DMS53 (cell line): ENCODE results near the gene TTC32.

ENCODE experiments used
- DNase-seq: peaks from one replicate; lab custom pipeline; 2025; lab: John Stamatoyannopoulos, UW

Gene TTC32

DNA sequence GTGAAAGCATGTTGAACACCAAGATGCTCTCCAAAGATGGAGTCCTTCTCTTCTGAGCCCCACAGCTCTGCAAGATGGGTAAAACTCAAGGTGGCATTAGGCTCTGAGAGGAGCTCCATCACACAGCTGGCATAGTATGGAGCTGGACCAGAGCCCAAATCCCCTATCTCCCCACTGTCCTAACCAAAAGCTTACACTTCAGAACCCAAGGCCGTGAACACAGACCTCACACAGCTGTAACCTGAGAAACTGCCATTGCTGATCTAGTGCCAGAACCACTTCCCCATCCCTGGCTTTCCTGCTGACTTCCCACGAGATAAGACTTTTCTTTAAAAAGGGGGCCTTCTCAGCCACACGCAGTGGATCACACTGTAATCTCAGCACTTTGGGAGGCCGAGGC is 25.0 kb downstream of the TTC32 start:
- DNase-seq = no peak

DNA sequence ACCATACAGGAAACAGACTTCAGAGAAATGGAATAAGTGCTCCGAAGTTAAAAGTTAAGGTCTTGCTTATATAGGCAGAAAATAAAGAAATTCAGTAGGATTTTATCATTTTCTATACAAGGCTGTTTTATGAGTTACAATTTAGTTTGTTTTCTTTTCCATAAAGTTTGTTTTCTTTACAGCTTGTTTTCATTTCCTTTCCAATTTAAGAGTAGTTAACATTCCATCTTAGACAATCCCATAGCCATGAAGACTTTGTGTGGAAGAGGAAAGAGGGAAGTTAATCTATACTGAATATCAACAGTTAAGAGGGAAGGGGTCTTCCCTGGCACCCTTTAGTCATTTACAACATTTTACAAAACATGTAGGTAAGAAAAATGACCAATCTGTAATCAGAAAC is 26.5 kb downstream of the TTC32 start:
- no peak for DNase-seq

DNA sequence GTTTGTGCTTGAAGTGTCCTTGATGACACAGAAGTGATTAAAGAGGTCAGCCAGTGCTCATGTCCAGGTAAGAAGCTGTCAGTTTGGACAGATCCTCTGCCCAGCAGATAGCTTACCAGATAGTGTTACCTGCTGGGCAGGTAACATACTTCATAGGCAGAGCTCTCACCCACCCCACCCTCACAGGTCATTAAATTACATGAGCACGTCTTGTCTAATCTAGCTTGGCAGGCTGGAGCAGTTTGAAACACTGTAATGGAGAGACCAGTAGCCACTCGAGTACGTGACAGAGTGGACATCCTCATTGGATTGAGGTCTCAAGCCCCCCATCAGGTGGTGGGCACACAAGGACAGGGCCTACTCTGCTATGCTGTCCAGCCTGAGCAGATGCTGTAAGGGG is 27.1 kb downstream of the TTC32 start:
- DNase-seq = no peak

DNA sequence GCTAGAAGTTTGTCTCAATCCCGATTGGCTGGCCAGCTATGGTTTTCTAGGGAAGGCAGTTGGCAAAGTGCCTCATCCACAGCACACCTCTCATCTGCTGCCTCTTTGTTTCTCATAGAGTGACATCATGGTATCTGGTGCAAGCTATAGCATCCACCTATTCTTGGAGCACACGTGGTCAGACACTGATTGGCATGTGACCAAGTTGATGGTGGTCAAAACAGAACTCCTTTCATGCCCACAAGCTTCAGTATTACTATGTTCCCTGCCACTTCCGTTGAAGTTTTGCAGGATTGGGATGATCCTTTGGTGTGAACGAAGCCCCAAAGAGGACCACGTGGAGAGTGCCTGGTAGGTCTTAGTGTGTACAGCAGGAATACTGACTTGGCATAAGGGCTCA is 28.8 kb downstream of the TTC32 start:
- no peak for DNase-seq

DNA sequence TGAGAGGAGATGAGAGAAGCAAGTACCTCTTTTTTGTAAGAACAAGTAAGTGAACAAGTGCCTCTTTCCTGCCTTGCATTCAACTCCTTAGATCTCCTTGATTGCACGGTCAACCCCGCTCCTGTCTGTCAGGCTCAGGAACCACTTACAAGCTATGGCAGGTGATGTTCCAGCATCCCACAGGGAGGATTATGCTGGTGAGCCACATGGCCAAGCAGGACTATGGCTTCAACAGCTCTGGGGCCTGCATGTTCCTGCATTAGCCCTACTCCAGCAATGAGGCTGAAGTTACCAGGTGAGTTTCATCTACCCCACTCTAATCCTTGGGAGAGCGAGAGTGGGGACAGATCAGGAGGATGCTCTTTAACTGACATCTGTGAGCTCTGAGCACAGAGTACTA is 29.5 kb downstream of the TTC32 start:
- DNase-seq = no peak

DNA sequence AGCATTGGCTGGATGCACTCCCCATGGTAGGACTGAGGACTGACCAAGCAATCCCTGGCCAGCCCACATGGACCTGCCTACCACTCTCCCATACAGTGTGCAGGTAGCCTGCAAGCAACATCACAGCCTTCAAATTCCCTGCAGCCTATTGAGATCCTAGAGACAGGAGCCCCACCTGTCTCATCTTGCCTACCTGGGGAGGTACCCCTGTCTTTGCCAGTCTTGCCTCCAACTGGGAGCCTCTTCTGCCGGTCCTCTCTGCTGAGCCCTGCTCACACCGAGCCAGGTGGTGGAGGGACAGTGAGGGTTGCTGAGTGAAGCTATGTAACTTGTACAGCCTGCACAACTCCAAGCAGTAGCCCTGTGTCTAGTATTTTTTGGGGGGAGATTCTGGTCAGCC is 29.9 kb downstream of the TTC32 start:
- DNase-seq = no peak

DNA sequence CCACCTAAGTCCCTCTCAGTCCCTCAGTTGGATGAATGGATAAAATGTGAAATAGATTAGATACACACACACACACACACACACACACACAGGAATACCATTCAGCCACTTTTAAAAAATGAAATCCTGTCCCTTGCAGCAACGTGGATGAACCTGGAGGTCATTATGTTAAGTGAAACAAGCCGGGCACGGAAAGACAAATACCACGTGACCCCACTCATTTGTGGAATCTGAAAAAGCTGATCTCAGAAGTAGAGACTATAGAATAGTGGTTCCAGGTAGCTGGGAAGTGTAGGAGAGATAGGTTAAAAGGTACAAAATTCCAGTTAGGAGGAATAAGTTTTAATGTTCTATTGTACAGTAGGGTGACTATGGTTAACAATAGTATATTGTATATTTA is 31.0 kb downstream of the TTC32 start:
- DNase-seq = no peak

DNA sequence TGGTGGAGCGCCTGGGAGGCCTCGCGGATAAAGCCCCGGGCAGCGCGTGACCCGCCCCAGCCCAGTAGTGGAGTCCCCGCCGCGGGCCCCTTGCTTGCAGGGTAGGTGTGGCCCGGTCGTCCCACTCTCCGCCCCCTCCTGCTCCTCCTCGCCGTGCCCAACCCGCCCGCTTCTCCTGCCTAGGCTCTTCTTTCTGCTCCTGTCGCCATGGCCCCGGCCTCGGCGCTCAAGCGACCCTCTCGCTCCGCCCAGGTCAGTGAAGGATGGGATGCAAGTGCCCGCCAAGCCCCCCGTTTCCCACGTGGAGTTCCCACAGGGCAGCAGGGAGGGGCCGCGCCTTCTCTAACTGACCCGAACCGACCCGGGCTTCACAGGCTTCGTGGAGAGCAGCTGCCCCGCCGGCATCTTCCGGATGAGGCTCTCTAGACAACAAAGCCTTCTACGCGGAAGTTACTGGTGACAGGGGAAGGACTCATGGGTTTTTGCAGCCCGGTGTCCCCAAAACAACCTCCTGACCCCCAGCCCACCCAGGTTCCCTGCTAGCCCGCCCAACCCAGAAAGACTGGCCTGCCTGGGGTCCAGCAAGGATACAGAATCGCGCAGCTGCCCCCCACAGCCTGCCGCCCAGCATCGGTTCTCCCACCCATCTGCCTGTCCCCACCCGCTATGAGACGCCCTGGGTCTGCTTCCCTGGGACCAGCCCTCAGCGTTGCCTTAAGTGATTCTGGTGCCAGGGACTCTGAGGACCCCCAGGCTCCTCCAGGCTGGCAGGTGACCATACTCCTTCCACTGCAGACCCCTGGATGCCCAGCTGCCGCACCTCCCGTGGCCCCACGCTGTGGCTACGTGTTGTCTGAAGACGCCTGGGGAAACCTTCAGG is 32.8 kb downstream of the TTC32 start:
- DNase-seq = peak; percentile 91

DNA sequence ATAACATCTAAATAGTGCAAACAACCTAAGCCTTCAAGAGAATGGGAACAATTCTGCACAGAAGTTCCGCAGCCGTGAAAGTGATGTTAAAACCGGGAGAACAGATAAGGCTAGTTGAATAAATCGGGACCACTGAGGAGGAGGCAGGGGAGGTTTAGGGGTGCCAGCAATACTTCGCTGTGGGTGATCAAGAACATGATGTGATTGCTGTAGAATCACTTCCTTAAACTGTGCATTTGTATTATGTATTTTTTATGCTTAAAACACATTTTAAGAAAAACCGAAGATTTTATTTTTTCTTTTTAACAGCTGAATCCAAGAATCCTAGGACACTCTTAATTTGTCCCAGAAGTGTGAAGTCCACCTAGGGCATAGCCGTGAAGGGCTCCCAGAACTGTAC is 33.6 kb downstream of the TTC32 start:
- no peak for DNase-seq

DNA sequence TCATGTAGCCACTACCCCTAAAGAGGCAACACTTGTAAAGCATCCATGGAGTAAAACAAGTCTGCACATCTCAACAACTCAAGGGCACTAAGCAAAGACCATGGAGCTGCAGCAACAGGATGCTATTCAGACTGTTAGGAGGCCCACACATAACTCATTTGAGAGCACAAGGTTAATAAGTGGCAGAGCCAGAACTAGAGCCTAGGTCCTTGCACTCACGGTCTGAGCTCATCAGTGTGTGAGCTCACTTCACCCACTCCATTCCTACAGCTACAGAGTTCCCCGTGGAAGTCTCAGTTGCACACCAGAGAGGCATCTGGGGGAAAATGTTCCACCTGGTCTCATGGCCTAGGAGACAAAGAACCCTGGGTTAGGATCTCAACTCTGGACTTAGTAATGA is 35.0 kb downstream of the TTC32 start:
- DNase-seq = no peak

DNA sequence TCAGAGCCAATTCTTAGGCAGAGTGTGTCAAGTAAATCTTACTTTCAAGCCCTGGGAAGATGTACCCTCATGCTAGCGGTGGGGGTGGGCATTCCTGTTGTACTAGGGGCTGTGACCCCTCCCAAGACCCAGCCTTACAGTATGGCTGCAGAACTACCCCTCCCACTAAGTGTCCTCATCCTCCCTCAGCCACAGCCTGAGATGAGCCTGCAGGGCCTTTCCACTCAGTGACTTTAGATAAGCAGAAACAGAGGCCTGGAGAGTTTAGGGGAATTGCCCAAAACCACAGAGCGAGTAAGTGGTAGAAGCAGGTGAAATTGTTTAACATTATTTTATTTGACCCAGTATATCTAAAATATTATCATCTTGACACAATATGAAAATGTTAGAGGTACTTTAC is 36.6 kb downstream of the TTC32 start:
- no peak for DNase-seq

DNA sequence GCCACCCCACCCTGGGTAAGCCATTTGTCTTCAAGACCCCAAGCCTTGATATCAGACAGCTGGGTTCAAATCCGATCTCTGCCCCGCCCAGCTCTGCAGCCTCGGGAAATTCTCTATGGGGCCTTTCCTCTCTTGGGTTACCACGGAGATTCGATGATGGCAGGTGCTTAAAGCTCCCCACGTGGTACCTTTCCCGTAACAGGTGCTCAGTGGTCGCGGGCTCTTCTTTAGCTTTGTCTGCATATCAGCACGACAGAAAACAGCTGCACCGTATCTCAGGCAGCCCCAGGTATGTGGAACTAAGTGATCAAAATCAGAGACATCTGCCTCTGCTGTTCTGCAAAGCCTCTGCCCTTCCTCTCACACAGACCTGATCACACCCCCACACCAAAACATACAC is 37.4 kb downstream of the TTC32 start:
- DNase-seq = peak; percentile 48

DNA sequence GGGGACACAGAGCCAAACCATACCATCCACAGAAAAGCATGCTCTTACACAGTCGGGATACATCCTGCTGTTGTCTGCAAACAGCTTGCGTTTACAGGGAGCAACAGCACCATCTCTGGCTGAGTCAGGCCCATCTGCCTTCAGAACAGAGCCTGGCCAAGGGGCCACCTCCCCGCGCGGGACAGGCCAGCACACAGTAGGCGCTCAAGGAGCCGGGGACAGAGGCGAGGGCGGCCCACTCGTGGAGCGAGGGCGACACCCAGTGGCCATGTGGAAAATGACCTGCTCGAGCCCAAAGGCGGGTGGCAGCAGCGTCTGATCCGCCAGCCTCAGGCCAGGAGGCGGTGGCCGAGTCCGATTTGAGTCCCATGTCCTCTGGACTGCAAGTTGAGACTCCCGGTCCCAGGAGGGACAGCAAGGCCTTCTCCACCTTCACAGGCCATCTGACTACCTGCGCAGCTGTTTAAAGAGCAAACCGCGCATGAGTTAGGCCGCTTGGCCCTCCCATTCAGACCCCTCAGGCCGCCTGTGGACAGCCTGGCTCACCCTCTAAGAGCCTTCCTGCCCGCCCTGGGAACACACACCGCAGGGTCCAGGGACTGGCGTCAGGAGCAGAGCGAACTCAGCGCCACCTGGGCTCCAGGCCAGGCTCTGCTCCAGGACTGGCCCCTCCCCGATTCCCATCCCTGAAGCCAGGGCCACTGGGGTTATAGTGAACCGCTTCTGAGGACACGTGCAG is 38.3 kb downstream of the TTC32 start:
- DNase-seq = peak; percentile 85

DNA sequence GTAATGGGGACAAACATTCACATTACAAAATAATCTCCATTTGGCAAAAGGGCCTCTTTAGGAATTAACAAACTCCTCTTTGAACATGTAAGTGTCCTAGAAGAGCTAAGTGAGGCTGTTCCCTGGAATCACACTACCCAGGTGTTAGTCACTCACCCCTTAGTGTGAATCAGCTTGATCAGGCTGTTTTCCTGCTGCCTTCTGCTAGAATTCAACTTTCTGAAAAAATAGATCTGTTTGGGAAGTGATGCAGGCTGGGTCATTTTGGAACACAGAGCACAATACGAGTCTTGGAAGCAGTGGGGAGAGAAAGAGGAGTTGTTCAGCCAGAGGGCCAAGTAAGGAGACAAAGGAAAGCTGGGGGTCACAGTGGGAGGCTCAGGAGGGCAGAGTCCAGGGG is 40.0 kb downstream of the TTC32 start:
- no peak for DNase-seq

DNA sequence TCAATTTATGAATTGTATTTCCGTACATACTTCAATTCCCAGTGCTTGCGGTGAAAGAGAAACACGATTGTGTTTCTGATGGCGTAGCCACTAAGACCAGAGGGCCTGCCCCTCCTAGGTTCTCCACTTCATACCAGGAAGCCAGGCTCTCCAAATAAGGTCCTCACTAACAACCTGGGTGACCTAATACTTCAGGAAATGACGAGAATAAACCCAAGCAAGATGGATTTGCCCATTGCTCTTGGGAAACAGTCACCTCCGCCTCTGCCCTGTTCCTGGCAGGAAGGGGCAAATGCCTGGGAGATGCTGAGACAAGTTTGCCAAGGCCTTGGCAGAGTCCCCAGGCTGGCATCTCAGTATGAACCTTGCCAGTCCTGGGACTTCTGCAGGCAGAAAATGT is 41.8 kb downstream of the TTC32 start:
- peak; percentile 22 for DNase-seq

DNA sequence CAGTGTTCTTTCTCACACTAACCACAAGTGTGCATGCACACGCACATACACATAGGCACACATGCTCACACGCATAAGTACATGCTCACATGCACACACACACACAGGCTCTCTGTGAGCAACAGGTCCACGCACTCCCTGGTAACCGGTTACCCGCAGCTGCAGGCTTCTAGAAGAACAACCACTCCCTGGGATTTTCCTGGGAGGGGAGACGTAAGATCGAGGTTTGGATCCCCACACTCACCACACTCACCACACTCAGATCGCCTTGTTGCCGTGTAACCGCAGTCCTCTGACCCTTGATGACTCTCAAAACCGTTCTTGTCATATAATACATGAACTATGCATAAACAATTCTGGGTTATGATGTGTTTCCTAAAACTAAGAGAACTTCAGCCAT is 42.2 kb downstream of the TTC32 start:
- no peak for DNase-seq

DNA sequence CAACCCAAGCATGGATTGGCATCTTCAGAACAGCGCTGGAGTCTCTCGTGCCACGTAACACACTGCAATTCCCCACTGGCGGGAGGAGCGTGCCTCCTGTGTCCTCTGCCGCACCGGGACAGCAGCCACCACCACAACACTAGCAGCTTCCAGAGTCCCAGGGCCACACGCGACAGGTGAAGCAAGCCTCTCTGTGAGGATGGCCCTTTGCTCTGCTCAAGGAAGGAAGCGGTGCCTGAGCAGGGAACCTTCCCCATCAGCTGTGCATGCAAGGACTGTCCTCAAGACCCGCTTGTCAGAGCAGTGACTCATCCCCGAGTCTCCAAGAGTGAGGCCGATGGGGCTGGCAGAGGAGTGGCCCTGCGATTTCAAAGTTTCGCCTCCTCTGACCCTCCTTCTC is 44.0 kb downstream of the TTC32 start:
- no peak for DNase-seq

DNA sequence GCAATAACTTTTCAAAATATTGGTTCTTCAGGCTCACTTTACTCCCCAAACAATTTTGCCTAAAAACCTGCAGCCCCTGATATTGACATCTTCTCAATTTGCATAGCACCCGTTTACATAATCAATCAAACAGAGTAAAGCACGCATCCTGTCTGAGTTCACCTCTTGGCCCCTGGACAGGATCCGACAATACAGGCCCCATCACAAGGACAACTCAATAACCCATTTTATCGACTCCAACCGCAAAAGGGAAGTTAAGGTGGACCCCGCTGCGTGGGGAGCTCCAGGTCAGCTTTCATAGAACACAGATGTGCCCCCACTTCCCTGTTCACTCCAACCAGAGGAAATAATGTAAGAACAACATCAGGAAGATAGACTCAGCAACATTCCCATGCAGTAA is 44.7 kb downstream of the TTC32 start:
- DNase-seq = no peak

DNA sequence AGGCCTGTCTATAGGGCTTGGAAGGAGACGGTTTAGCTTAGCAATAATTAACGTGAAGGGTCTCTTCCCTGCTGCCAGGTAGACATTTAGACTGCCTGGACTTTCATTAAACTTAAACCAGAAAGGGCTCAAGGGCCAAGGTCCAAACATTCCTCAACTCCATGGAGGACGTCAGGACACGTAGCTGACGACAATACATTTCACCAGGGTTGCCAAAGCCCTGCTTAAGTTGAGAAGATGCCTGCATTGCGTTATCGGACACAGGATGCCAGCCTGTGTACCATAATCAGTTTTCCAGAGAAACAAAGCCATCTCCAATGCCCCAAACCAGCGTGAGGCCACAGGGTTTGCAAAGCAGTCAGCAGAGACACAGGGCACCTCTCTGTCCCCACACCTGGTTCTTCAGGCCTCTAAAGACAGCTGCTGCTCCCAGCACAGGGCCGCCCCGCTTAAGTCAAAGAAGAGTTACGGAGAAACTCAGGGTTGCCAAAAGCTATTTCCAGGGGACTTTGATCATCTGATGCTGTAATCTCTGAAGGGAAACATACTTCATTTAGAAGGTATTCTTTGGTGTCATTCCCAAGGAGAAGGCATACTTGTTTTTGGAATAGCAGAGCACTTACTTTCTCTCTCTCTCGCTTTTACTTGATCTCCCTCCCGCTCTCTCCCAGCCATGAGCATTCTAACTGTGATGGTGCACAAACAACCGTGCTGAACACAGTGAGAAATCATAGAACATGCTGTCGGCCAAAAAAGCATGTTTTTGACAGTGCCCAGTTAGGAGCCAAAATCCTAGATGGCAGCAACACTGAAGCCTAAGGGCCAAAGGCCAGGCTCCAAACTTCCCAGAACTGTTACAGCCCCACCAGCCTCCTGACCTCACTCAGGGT is 46.0 kb downstream of the TTC32 start:
- DNase-seq = no peak

DNA sequence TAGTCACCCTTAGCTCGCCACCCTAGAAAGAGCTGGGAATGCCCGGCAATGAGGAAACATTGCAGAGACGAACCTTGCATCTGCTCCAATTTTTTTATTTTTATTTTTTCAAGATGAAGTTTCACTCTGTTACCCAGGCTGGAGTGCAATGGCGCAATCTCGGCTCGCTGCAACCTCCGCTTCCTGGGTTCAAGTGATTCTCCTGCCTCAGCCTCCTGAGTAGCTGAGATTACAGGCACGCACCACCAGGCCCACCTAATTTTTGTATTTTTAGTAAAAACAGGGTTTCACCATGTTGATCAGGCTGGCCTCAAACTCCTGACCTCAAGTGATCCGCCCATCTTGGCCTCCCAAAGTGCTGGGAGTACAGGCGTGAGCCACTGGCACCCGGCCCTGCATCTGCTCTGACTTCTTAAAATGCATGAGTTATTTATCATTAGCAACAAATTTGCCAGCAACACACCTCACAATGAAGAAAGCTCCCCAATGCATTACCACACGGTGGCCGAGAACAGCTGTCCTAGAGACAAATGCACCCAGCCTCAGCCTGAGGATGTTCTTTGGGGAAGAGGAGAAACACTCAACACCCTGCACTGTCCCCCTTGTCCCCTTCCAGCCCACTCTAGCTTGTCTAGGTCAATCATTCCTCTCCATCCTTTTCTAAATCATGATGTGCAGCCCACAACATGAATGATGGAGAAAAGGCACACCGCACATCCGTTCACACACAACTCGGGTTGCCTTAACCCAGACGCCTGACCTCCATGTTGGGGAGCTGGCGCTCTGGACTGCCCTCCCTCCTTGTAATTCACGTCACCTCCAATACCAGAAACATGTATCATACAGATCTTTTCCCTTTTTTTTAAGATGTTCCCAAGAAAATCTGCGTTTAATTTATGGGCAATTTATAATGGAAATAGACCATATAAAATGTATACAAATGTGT is 46.9 kb downstream of the TTC32 start:
- DNase-seq = no peak

DNA sequence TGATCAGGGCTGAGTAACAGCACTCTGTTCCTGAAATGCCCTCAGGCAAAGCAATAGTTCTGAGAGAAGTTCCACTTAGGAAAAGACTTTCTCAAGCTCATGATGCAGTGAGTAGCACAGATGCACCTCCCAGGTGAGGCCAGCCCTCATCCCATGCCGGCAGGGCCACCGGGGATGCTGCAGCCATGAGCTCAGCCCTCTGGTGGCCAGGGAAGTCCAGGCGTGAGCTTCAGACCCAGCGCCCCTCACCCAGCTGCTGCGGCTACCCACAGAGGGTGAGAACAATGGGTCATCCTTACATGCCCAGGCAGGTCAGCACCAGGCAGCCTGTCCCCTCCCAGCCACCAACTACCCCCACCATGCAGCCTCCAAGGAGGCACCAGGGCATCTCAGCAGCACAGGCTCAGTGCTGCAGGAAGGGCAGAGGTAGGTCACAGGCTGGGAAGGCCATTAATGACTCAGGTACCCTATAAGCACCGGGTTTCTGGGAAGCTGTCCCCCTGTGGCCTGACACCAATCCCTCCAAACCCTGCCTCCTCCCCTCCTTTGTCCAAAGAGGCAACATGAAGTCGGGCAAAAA is 50.6 kb downstream of the TTC32 start:
- DNase-seq = peak; percentile 26
